Sigmoid colon (tissue), 3 donors: ENCODE measurements around the gene MED25.

Experiments
- POLR2A ChIP-seq, 2 donors: fragments of 450-650 bp; IDR thresholded peaks; one replicate each; pipeline ENCODE4 v1.6.1; 2016; ENCODE audit warnings: antibody characterized with exemption in 2 of 2, mild to moderate bottlenecking in 2 of 2, moderate library complexity in 2 of 2
- TF ChIP-seq, protein P1 (sequence below), 4 experiments: fragments of 450-650 bp in 3 of 4; fragments of 200-600 bp in 1 of 4; IDR thresholded peaks; one replicate each; pipeline ENCODE4 v1.5.1; 2016 to 2019; ENCODE audit warnings: antibody characterized with exemption in 4 of 4, mild to moderate bottlenecking in 3 of 4, moderate library complexity in 2 of 4

GRCh38 chr19:49782515-49782914 is 35.6 kb upstream of the MED25 start:
- TF ChIP-seq, protein P1, sequence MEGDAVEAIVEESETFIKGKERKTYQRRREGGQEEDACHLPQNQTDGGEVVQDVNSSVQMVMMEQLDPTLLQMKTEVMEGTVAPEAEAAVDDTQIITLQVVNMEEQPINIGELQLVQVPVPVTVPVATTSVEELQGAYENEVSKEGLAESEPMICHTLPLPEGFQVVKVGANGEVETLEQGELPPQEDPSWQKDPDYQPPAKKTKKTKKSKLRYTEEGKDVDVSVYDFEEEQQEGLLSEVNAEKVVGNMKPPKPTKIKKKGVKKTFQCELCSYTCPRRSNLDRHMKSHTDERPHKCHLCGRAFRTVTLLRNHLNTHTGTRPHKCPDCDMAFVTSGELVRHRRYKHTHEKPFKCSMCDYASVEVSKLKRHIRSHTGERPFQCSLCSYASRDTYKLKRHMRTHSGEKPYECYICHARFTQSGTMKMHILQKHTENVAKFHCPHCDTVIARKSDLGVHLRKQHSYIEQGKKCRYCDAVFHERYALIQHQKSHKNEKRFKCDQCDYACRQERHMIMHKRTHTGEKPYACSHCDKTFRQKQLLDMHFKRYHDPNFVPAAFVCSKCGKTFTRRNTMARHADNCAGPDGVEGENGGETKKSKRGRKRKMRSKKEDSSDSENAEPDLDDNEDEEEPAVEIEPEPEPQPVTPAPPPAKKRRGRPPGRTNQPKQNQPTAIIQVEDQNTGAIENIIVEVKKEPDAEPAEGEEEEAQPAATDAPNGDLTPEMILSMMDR (IDR thresholded peaks at IDR 0.05), result no peak
- no peak for TF ChIP-seq POLR2A (IDR thresholded peaks at IDR 0.05)
